ENCODE results near the gene ARHGAP12. TPM values are rescaled to one million over a fixed set of nuclear protein-coding genes. Genes with fewer than 3 reads are reported as not detected.

ARHGAP12 gene
- total RNA-seq, 6 experiments from 2014 or later = 16.0 to 18.9 (median 17.9) TPM

- H3K27me3 Mint-ChIP-seq (ENCODE audit: insufficient read depth) = no peaks in the 10 kb centered on the region
- TF ChIP-seq, protein P1, sequence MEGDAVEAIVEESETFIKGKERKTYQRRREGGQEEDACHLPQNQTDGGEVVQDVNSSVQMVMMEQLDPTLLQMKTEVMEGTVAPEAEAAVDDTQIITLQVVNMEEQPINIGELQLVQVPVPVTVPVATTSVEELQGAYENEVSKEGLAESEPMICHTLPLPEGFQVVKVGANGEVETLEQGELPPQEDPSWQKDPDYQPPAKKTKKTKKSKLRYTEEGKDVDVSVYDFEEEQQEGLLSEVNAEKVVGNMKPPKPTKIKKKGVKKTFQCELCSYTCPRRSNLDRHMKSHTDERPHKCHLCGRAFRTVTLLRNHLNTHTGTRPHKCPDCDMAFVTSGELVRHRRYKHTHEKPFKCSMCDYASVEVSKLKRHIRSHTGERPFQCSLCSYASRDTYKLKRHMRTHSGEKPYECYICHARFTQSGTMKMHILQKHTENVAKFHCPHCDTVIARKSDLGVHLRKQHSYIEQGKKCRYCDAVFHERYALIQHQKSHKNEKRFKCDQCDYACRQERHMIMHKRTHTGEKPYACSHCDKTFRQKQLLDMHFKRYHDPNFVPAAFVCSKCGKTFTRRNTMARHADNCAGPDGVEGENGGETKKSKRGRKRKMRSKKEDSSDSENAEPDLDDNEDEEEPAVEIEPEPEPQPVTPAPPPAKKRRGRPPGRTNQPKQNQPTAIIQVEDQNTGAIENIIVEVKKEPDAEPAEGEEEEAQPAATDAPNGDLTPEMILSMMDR (IDR thresholded peaks at IDR 0.05) = no peak
- H3K9me3 Mint-ChIP-seq = peaks cover 15% of the 10 kb centered on the region
Measured at GRCh38 chr10:31953480-31953879, 24.8 kb upstream of the ARHGAP12 start.

DNA sequence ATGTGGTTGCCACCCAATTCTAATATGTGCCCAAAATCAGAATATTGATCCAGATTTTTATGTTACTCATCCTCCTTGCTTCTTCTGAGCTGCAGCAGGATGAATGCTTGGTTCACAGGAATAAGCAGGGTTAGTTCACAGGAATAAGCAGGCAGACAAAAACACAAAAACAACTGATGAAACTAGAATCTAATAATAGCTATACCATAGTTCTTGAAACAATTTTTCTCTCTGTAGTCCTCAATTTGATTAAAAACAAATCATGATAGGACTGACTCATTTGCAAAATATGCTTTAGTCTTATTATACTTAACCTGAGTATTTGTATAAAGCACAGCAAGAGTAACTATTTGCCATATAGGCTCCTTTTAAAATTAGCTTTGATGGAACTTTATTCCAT lies 24.4 kb upstream of the ARHGAP12 start:
- Mint-ChIP-seq H3K27me3 (ENCODE audit: insufficient read depth) (no peaks in the 10 kb centered on the region), H3K4me3 (no peak overlapping the region), H3K4me1 (ENCODE audit: low read depth) (peaks cover 24% of the 10 kb centered on the region), H3K9me3 (peaks cover 15% of the 10 kb centered on the region), H3K36me3 (ENCODE audit: low read depth) (peaks cover 24% of the 10 kb centered on the region), H3K27ac (no peak overlapping the region)
- TF ChIP-seq, protein P1 (IDR thresholded peaks at IDR 0.05) = no peak
- DNase-seq = peak; percentile 36

More at GRCh38 chr10:31953480-31953879, 24.8 kb upstream of the ARHGAP12 start:
- peaks cover 22% of the 10 kb centered on the region for H3K4me1 Mint-ChIP-seq (ENCODE audit: low read depth)
- no peak for DNase-seq
- H3K27ac Mint-ChIP-seq = no peak overlapping the region
- no peak overlapping the region for H3K4me3 Mint-ChIP-seq
- peaks cover 24% of the 10 kb centered on the region for H3K36me3 Mint-ChIP-seq (ENCODE audit: low read depth)

GRCh38 chr10:31952066-31952465 lies 23.4 kb upstream of the ARHGAP12 start:
- Mint-ChIP-seq H3K9me3 (peaks cover 15% of the 10 kb centered on the region), H3K4me3 (no peak overlapping the region), H3K27me3 (ENCODE audit: insufficient read depth) (no peaks in the 10 kb centered on the region), H3K36me3 (ENCODE audit: low read depth) (peaks cover 24% of the 10 kb centered on the region), H3K27ac (no peak overlapping the region), H3K4me1 (ENCODE audit: low read depth) (peaks cover 34% of the 10 kb centered on the region)
- TF ChIP-seq, protein P1 (IDR thresholded peaks at IDR 0.05) = no peak
- DNase-seq = no peak

GRCh38 chr10:31949266-31949665 lies 20.6 kb upstream of the ARHGAP12 start:
- peaks cover 42% of the 10 kb centered on the region for H3K4me1 Mint-ChIP-seq (ENCODE audit: low read depth)

DNA sequence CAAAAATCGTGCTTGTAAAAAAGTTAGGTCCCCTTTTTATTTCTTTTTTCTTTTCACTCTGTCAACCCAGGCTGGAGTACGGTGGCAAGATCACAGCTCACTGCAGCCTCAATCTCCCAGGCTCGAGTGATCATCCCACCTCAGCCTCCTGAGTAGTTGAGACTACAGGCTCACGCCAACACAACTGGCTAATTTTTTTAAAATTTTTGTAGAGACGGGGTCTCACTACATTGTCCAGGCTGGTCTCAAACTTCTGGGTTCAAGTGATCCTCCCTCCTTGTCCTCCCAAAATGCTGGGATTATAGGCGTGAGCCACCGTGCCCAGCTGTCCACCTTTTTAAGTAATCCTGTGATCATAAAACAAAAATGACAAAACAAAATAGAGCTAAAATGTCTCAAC lies 19.4 kb upstream of the ARHGAP12 start:
- Mint-ChIP-seq H3K4me3 (peak overlapping the region; percentile 67), H3K36me3 (ENCODE audit: low read depth) (no peaks in the 10 kb centered on the region), H3K4me1 (ENCODE audit: low read depth) (peaks cover 45% of the 10 kb centered on the region), H3K27me3 (ENCODE audit: insufficient read depth) (no peaks in the 10 kb centered on the region), H3K9me3 (no peaks in the 10 kb centered on the region), H3K27ac (peak overlapping the region; percentile 47)
- TF ChIP-seq, protein P1 (IDR thresholded peaks at IDR 0.05) = no peak; the same call in 1 of the 2 replicates
- DNase-seq = no peak

More at GRCh38 chr10:31949266-31949665, 20.6 kb upstream of the ARHGAP12 start:
- TF ChIP-seq, protein P1 (IDR thresholded peaks at IDR 0.05) = no peak
- peaks cover 3% of the 10 kb centered on the region for H3K9me3 Mint-ChIP-seq
- no peak overlapping the region for H3K4me3 Mint-ChIP-seq
- H3K27ac Mint-ChIP-seq = no peak overlapping the region
- peaks cover 7% of the 10 kb centered on the region for H3K36me3 Mint-ChIP-seq (ENCODE audit: low read depth)
- H3K27me3 Mint-ChIP-seq (ENCODE audit: insufficient read depth) = no peaks in the 10 kb centered on the region
- no peak for DNase-seq
